HG02798 (cell line): ENCODE data around the gene FZD8.

Experiments used
- ATAC-seq: cut with Tn5 transposase; IDR thresholded peaks from one replicate; pipeline ENCODE4 v1.9.1; 2021; ENCODE audit warnings: mild to moderate bottlenecking; ENCODE audit not compliant: unreplicated experiment, poor library complexity

The FZD8 gene

GRCh38 chr10:35643151-35644049 is 1.3 kb upstream of the FZD8 start:
- ATAC-seq = no peak

GRCh38 chr10:35642793-35643114 is 658 bp upstream of the FZD8 start:
- ATAC-seq = no peak

GRCh38 chr10:35641676-35642034 is 441 bp downstream of the FZD8 start:
- ATAC-seq = peak; percentile 22

GRCh38 chr10:35640951-35641675 is 983 bp downstream of the FZD8 start:
- ATAC-seq = peak; percentile 27

GRCh38 chr10:35640474-35640873 is 1.6 kb downstream of the FZD8 start:
- ATAC-seq = peak; percentile 45

- no peak for ATAC-seq
Observed at GRCh38 chr10:35639728-35640401, 2.2 kb downstream of the FZD8 start.

GRCh38 chr10:35639021-35639727 is 2.9 kb downstream of the FZD8 start:
- no peak for ATAC-seq

GRCh38 chr10:35638101-35638500 is 4.0 kb downstream of the FZD8 start:
- ATAC-seq = no peak

- no peak for ATAC-seq
Observed at GRCh38 chr10:35637462-35637861, 4.6 kb downstream of the FZD8 start.

GRCh38 chr10:35636956-35637355 is 5.1 kb downstream of the FZD8 start:
- ATAC-seq = no peak

- peak; percentile 74 for ATAC-seq
Observed at GRCh38 chr10:35635576-35635975, 6.5 kb downstream of the FZD8 start.

- ATAC-seq = no peak
Observed at GRCh38 chr10:35633006-35633980, 8.8 kb downstream of the FZD8 start.

- no peak for ATAC-seq
Observed at GRCh38 chr10:35632027-35632426, 10.1 kb downstream of the FZD8 start.

GRCh38 chr10:35631404-35631803 is 10.7 kb downstream of the FZD8 start:
- ATAC-seq = no peak

GRCh38 chr10:35626971-35627507 is 15.1 kb downstream of the FZD8 start:
- ATAC-seq = no peak

- no peak for ATAC-seq
Observed at GRCh38 chr10:35614312-35614711, 27.8 kb downstream of the FZD8 start.

- ATAC-seq = no peak
Observed at GRCh38 chr10:35613597-35614226, 28.4 kb downstream of the FZD8 start.

- no peak for ATAC-seq
Observed at GRCh38 chr10:35613107-35613440, 29.0 kb downstream of the FZD8 start.
